ENCODE results near the gene MAGED1. TPM values are rescaled to one million over a fixed set of nuclear protein-coding genes. Genes with fewer than 3 reads are reported as not detected.
"Not testable (repeated sequence)": the region's sequence is repeated elsewhere in the genome, so short reads cannot be mapped to it uniquely, and the experiment has no call there.

The MAGED1 gene
- total and polyA plus RNA-seq, 8 donors: 27.1 to 76.5 (median 58.7) TPM

DNA sequence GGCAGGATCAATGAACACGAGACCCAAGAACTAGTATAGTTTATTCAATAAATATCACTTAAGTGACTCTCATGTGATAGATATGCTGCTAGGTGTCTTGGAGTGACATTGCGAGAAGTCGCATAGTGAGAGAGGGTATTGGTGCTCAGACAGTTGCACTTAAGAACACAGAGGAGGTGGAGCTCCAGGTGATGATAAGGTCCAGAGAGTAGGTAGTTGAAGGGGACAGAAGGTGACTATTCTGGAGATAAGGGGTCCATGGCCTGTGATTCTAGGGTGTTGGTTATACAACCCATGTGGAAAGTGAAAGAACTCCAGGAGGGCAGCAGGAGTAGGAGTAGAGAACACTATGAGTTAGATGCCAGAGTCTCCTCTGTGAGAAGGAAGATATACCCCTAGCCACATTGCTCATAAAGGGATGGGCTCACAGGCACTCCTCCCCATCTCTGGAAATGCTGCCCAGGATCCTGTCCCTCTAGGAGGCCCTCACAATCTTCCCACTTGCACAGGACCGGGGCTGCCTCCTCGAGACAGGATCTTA, 9.2 kb downstream of the MAGED1 start:
- Histone ChIP-seq H3K27me3 (no peaks in the 10 kb centered on the region), H3K36me3 (peaks cover 0 to 11% (median 0%) of the 10 kb centered on the region in 3 donors), H3K9me3 (no peaks in the 10 kb centered on the region), H3K27ac (no peak overlapping the region), H3K4me3 (no peak overlapping the region), H3K4me1 (no peaks in the 10 kb centered on the region)
- FAIRE-seq: no peak
- WGBS, 2 donors: 86 to 88% methylated on average over 5 of the region's 5 CpGs
- TF ChIP-seq, protein P1, sequence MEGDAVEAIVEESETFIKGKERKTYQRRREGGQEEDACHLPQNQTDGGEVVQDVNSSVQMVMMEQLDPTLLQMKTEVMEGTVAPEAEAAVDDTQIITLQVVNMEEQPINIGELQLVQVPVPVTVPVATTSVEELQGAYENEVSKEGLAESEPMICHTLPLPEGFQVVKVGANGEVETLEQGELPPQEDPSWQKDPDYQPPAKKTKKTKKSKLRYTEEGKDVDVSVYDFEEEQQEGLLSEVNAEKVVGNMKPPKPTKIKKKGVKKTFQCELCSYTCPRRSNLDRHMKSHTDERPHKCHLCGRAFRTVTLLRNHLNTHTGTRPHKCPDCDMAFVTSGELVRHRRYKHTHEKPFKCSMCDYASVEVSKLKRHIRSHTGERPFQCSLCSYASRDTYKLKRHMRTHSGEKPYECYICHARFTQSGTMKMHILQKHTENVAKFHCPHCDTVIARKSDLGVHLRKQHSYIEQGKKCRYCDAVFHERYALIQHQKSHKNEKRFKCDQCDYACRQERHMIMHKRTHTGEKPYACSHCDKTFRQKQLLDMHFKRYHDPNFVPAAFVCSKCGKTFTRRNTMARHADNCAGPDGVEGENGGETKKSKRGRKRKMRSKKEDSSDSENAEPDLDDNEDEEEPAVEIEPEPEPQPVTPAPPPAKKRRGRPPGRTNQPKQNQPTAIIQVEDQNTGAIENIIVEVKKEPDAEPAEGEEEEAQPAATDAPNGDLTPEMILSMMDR (IDR thresholded peaks at IDR 0.05): no peak
- intact Hi-C loops (cut with DNase I): no loop called here
- ATAC-seq: no peak
- no peak for DNase-seq

DNA sequence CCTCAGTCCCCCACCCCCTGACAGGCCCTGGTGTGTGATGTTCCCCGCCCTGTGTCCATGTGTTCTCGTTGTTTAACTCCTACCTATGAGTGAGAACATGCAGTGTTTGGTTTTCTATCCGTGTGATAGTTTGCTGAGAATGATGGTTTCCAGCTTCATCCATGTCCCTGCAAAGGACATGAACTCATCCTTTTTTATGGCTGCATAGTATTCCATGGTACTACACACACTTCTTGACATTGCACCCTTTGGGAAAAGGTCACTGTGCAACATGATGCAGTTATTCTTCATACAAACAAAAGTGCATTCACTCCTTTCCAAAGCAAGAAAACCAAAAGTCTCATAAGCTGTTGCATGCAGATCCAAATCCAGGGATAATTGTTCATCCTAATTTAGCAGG, 11.7 kb downstream of the MAGED1 start:
- not testable (repeated sequence) for H3K27me3 ChIP-seq

DNA sequence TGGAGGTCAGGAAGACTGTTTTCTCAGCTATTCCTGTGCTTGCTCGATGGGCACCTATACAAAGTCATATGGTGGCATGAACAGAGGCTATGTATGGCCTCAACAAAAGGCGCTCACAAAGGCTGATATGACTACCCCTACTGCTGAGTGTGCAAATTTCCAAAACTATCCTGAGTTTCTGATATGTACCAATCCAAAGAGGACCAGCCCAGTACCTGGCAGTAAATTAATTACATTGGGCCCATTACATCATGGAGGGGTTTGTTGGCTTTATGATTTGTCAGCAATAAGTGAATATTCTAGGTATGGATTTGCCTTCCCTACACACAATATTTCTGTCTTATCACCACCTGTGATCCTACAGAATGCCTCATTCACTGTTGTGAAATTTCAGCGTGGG, 12.3 kb downstream of the MAGED1 start:
- Histone ChIP-seq H3K4me1 (no peaks in the 10 kb centered on the region), H3K4me3 (no peak overlapping the region), H3K27me3 (peaks cover 0 to 5% (median 2%) of the 10 kb centered on the region in 4 donors), H3K9me3 (no peaks in the 10 kb centered on the region), H3K27ac (no peak overlapping the region), H3K36me3 (peaks cover 0 to 11% (median 0%) of the 10 kb centered on the region in 3 donors)
- WGBS, 2 donors: 67 to 86% methylated on average over 3 of the region's 3 CpGs
- FAIRE-seq: no peak
- TF ChIP-seq, protein P1 (IDR thresholded peaks at IDR 0.05): no peak
- no peak for ATAC-seq
- no peak for DNase-seq
- intact Hi-C loops (cut with DNase I): no loop called here

More for the DNA sequence above, 11.7 kb downstream of the MAGED1 start:
- H3K4me3 ChIP-seq; H3K9me3 ChIP-seq; H3K4me1 ChIP-seq; DNase-seq; ATAC-seq; H3K27ac ChIP-seq; intact Hi-C loops (cut with DNase I); FAIRE-seq: not testable (repeated sequence)
- peaks cover 0 to 11% (median 0%) of the 10 kb centered on the region in 3 donors for H3K36me3 ChIP-seq
- WGBS, 2 donors: 71 to 100% methylated on average over 3 of the region's 3 CpGs

DNA sequence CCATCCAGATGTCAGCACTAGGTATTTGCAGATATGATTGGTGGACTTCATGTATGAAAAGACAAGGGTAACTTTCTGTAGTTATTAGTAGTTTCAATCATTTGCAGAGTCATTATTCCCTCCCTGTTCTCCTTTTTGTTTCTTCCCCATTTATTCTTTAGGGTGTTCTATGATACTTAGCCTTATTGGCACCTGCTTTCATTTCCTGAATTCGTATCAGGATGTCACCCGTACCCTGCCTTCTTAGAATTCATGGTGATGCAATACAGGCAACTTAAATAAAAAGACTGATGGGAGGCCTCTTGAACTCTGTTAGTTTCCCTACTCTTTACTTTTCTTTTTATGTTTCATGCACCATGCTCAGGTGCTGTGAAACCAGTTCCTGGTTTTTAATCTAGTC, 24.2 kb downstream of the MAGED1 start:
- ATAC-seq (no peak), DNase-seq (no peak), FAIRE-seq (no peak)
- Histone ChIP-seq H3K27ac (no peak overlapping the region), H3K9me3 (no peaks in the 10 kb centered on the region), H3K4me3 (no peak overlapping the region), H3K36me3 (no peaks in the 10 kb centered on the region), H3K27me3 (peaks cover 0 to 7% (median 3%) of the 10 kb centered on the region in 4 donors), H3K4me1 (no peaks in the 10 kb centered on the region)
- intact Hi-C loops (cut with DNase I): no loop called here
- WGBS, 2 donors: 62 to 72% methylated on average over 2 of the region's 2 CpGs
- TF ChIP-seq, protein P1 (IDR thresholded peaks at IDR 0.05): no peak

DNA sequence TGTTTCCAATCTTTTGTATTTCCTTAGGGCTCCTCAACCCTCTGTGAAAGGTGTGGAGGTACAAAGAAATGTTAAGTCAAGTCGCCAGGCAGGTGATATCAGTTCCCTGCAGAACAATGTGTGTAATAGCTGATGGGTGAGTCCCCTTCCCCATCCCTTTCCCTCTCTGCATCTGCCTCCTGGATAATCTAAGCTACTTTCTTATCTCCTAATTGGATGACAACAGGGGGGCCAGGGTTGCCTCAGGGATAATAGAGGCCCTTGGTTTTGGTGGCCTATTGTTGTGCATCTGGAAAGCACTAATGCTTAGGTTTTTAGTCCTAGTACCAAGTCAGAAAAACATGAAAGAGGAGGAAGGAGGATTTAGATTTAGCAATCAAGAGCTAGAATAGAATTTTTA, 29.1 kb downstream of the MAGED1 start:
- ATAC-seq (no peak), DNase-seq (no peak), FAIRE-seq (no peak)
- Histone ChIP-seq H3K4me3 (no peak overlapping the region), H3K27me3 (no peaks in the 10 kb centered on the region), H3K27ac (no peak overlapping the region), H3K4me1 (no peaks in the 10 kb centered on the region), H3K9me3 (peaks cover 0 to 2% (median 0%) of the 10 kb centered on the region in 4 donors), H3K36me3 (no peaks in the 10 kb centered on the region)
- TF ChIP-seq, protein P1 (IDR thresholded peaks at IDR 0.05): no peak
- intact Hi-C loops (cut with DNase I): no loop called here
- WGBS, 2 donors: 28 to 76% methylated on average over 1 of the region's 1 CpG

All from pancreas (tissue), 10 donors.